ENCODE data around the gene FBXO31. TPM values are rescaled to one million over a fixed set of nuclear protein-coding genes. Genes with fewer than 3 reads are reported as not detected.
A peak's percentile ranks its signal among the peaks of the same experiment; 100 is the strongest.

FBXO31 gene
- total and polyA plus RNA-seq, 2 donors (not counting 3 experiments of a cell fraction or from before 2014, with no cell fraction given) = 17.1 to 31.8 TPM

DNA sequence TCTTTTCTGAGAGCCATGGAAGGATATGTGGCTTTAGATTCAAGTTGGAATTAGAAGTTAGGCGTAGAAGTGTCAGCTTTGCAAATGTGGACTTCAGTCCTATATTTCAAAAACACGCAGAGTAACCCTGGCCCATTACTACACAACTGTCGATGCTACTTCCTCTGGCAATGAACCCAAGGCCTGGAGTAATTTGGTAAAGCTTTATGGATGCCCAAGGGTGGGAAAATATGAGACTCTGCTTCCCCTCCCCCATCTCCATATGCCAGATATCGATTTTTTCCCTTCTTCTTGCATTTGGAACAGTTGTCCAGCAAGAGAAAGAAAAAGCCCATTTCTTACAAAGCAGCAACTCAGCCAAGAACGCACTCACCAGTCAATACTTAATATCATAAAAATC, 5.7 kb upstream of the FBXO31 start:
- H3K9ac ChIP-seq (replicated peaks; ENCODE audit: extremely low read depth, insufficient read depth, low read length) = no peak overlapping the region
- POLR2A ChIA-PET = no interaction called here
- BruUV-seq (replicated peaks) = no TSS peak
- H3K9me3 ChIP-seq (replicated peaks; ENCODE audit: control insufficient read depth, insufficient read depth, low read length) = no peaks in the 10 kb centered on the region
- no peaks in the 10 kb centered on the region for H3K9me1 ChIP-seq (replicated peaks; ENCODE audit: control insufficient read depth, extremely low read depth, insufficient read depth, low read length)
- FAIRE-seq (no peak), DNase-seq (ENCODE audit: low read depth, low spot score) (no peak)
- no peak overlapping the region for H2AFZ ChIP-seq (ENCODE audit: low read depth, low read length)
- H3K36me3 ChIP-seq (ENCODE audit: control insufficient read depth in 2 of 2, extremely low read depth in 1 of 2, insufficient read depth in 2 of 2, low read length in 2 of 2) = no peaks in the 10 kb centered on the region
- peaks cover 29% of the 10 kb centered on the region for H3K4me1 ChIP-seq (ENCODE audit: control insufficient read depth, extremely low read depth, insufficient read depth, low read length)
- CTCF ChIA-PET = no interaction called here
- no peaks in the 10 kb centered on the region for H3K27me3 ChIP-seq (ENCODE audit: control insufficient read depth in 2 of 2, insufficient read depth in 2 of 2, low read length in 2 of 2)
- H3K79me2 ChIP-seq (ENCODE audit: control insufficient read depth, insufficient read depth, low read length) = peaks cover 17% of the 10 kb centered on the region
- H3K4me2 ChIP-seq (ENCODE audit: insufficient read depth, low read length) = no peak overlapping the region
- dilution Hi-C loops (cut with MboI; ENCODE audit: extremely low pct_ligation_motif_present, low sequenced_read_pairs) (no loop called here), intact Hi-C loops (cut with micrococcal nuclease) (loop anchor here (5.0 to 10.0 kb wide), 3 partner anchors 324 to 724 kb away; no protein-coding TSS in a partner anchor)
- no peaks in the 10 kb centered on the region for H4K20me1 ChIP-seq (replicated peaks; ENCODE audit: control insufficient read depth, extremely low read depth, insufficient read depth, low read length)
- peak overlapping the region; percentile 84 for H3K27ac ChIP-seq (ENCODE audit: insufficient read depth, low read depth, low read length)
- TF ChIP-seq FOS (IDR thresholded peaks at IDR 0.05; ENCODE audit: borderline replicate concordance, insufficient read depth, low read length) (no peak), JUN (IDR thresholded peaks at IDR 0.05; ENCODE audit: borderline replicate concordance, insufficient read depth, insufficient read length, low read depth) (no peak)
- H3K4me3 ChIP-seq (replicated peaks in 1 of 3; ENCODE audit: insufficient read depth in 1 of 3, low read depth in 1 of 3, low read length in 3 of 3) = no peak overlapping the region

DNA sequence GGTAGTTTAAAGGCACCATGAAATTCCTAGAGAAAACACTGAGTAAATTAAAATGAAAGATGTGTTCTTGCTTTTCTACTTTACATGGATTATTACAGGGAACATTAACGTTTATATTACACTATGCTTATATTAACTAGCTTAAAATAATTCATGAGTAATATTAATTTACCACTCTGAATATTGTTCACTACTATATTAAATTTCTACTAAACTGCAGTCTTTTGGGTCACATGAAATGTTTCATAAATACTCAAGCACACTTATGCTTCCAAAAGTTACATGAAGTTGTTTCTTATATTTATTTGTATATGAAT, 5.2 kb upstream of the FBXO31 start:
- H3K4me2 ChIP-seq (ENCODE audit: insufficient read depth, low read length) = peak overlapping the region; percentile 63
- H3K9ac ChIP-seq (replicated peaks; ENCODE audit: extremely low read depth, insufficient read depth, low read length) = peak overlapping the region; percentile 57
- no peaks in the 10 kb centered on the region for H3K36me3 ChIP-seq (ENCODE audit: control insufficient read depth in 2 of 2, extremely low read depth in 1 of 2, insufficient read depth in 2 of 2, low read length in 2 of 2)
- no peak overlapping the region for H3K4me3 ChIP-seq (replicated peaks in 1 of 3; ENCODE audit: insufficient read depth in 1 of 3, low read depth in 1 of 3, low read length in 3 of 3)
- ChIA-PET CTCF (interaction anchor here (1.3 kb wide), 1 partner anchor 247 kb away, joined by 7 read pairs; no protein-coding TSS in a partner anchor), POLR2A (no interaction called here)
- H3K27me3 ChIP-seq (ENCODE audit: control insufficient read depth in 2 of 2, insufficient read depth in 2 of 2, low read length in 2 of 2) = no peaks in the 10 kb centered on the region
- H3K9me3 ChIP-seq (replicated peaks; ENCODE audit: control insufficient read depth, insufficient read depth, low read length) = no peaks in the 10 kb centered on the region
- no peaks in the 10 kb centered on the region for H3K9me1 ChIP-seq (replicated peaks; ENCODE audit: control insufficient read depth, extremely low read depth, insufficient read depth, low read length)
- H3K27ac ChIP-seq (ENCODE audit: insufficient read depth, low read depth, low read length) = peak overlapping the region; percentile 84
- DNase-seq (ENCODE audit: low read depth, low spot score) (no peak), FAIRE-seq (no peak)
- intact Hi-C loops (cut with micrococcal nuclease) = loop anchor here (5.0 to 10.0 kb wide), 3 partner anchors 324 to 724 kb away; no protein-coding TSS in a partner anchor
- TF ChIP-seq, protein P1, sequence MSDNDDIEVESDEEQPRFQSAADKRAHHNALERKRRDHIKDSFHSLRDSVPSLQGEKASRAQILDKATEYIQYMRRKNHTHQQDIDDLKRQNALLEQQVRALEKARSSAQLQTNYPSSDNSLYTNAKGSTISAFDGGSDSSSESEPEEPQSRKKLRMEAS (IDR thresholded peaks at IDR 0.05; ENCODE audit: insufficient read depth, insufficient read length) = no peak
- TF ChIP-seq FOS (IDR thresholded peaks at IDR 0.05; ENCODE audit: borderline replicate concordance, insufficient read depth, low read length) = no peak
- TF ChIP-seq JUN (IDR thresholded peaks at IDR 0.05; ENCODE audit: borderline replicate concordance, insufficient read depth, insufficient read length, low read depth) = no peak
- no peak for TF ChIP-seq POLR2AphosphoS5 (IDR thresholded peaks at IDR 0.05; ENCODE audit: insufficient read depth, low read depth, low read length)
- TF ChIP-seq, protein P2, sequence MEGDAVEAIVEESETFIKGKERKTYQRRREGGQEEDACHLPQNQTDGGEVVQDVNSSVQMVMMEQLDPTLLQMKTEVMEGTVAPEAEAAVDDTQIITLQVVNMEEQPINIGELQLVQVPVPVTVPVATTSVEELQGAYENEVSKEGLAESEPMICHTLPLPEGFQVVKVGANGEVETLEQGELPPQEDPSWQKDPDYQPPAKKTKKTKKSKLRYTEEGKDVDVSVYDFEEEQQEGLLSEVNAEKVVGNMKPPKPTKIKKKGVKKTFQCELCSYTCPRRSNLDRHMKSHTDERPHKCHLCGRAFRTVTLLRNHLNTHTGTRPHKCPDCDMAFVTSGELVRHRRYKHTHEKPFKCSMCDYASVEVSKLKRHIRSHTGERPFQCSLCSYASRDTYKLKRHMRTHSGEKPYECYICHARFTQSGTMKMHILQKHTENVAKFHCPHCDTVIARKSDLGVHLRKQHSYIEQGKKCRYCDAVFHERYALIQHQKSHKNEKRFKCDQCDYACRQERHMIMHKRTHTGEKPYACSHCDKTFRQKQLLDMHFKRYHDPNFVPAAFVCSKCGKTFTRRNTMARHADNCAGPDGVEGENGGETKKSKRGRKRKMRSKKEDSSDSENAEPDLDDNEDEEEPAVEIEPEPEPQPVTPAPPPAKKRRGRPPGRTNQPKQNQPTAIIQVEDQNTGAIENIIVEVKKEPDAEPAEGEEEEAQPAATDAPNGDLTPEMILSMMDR (IDR thresholded peaks at IDR 0.05; ENCODE audit: extremely low read depth in 1 of 2, insufficient read depth in 1 of 2, low read depth in 1 of 2, low read length in 2 of 2) = no peak
- no peak for TF ChIP-seq POLR2A (IDR thresholded peaks at IDR 0.05; ENCODE audit: low read depth, low read length)
- no peak for TF ChIP-seq EZH2 (IDR thresholded peaks at IDR 0.05; ENCODE audit: borderline replicate concordance, low read depth, low read length, severe bottlenecking)
- TF ChIP-seq GATA2 (IDR thresholded peaks at IDR 0.05; ENCODE audit: insufficient read depth, insufficient read length, low read depth, low read length) = no peak
- peaks cover 24% of the 10 kb centered on the region for H3K4me1 ChIP-seq (ENCODE audit: control insufficient read depth, extremely low read depth, insufficient read depth, low read length)
- no peaks in the 10 kb centered on the region for H4K20me1 ChIP-seq (replicated peaks; ENCODE audit: control insufficient read depth, extremely low read depth, insufficient read depth, low read length)
- H3K79me2 ChIP-seq (ENCODE audit: control insufficient read depth, insufficient read depth, low read length) = peaks cover 13% of the 10 kb centered on the region
- no peak overlapping the region for H2AFZ ChIP-seq (ENCODE audit: low read depth, low read length)
- dilution Hi-C loops (cut with MboI; ENCODE audit: extremely low pct_ligation_motif_present, low sequenced_read_pairs) = no loop called here
- no TSS peak for BruUV-seq (replicated peaks)

Measured in endothelial cell of umbilical vein (primary cell).